PC-9 (cell line): Measurements from ENCODE around the gene CPS1. TPM values are rescaled to one million over a fixed set of nuclear protein-coding genes. Genes with fewer than 3 reads are reported as not detected.

Source experiments
- BruUV-seq: library from RNA; stranded (reverse); fragments of 400-500 nt; replicated peaks from 2 replicates; lab custom pipeline; 2021; lab: Mats Ljungman, UMichigan
- CTCF ChIA-PET: fragments of 300-600 bp; sonication (Branson Sonifier 250); formaldehyde crosslinking; loops from one replicate; lab custom pipeline; 2022; ENCODE audit warnings: antibody characterized with exemption; lab: Charles Lee
- POLR2A ChIA-PET: fragments of 300-600 bp; sonication (Branson Sonifier 250); formaldehyde crosslinking; loops from one replicate; lab custom pipeline; 2022; ENCODE audit warnings: antibody characterized with exemption; ENCODE audit not compliant: unreplicated experiment; lab: Charles Lee
- DNase-seq, 2 experiments: peaks; one replicate each; pipeline versions ENCODE4 v3.0.0 to v3.0.0-alpha.2; 2015 to 2022; ENCODE audit warnings: mixed read lengths in 1 of 2
- H2AFZ ChIP-seq: fragments of 200-600 bp; sonication (generic); 2 replicates; pipeline ENCODE4 v1.8.1; 2017; ENCODE audit warnings: antibody characterized with exemption
- H3F3A ChIP-seq: fragments of 200-600 bp; sonication (generic); 2 replicates; pipeline ENCODE4 v1.8.1; 2017; ENCODE audit warnings: antibody characterized with exemption, mild to moderate bottlenecking, low read depth; ENCODE audit not compliant: insufficient read depth
- H3K27ac ChIP-seq: fragments of 200-600 bp; sonication (generic); 2 replicates; pipeline ENCODE4 v1.6.1; 2016; ENCODE audit warnings: mixed run types
- H3K27me3 ChIP-seq: fragments of 200-600 bp; sonication (generic); 2 replicates; pipeline ENCODE4 v1.6.1; 2016; ENCODE audit warnings: low read depth, mixed run types; ENCODE audit not compliant: insufficient read depth
- H3K36me3 ChIP-seq: fragments of 200-600 bp; sonication (generic); 2 replicates; pipeline ENCODE4 v1.6.1; 2016; ENCODE audit warnings: low read depth, mixed run types
- H3K4me1 ChIP-seq: fragments of 200-600 bp; sonication (generic); replicated peaks from 2 replicates; pipeline ENCODE4 v1.6.1; 2016; ENCODE audit warnings: mixed run types; ENCODE audit not compliant: insufficient read depth
- H3K4me2 ChIP-seq: fragments of 200-600 bp; sonication (generic); 2 replicates; pipeline ENCODE4 v1.6.1; 2017; ENCODE audit warnings: mixed run types
- H3K4me3 ChIP-seq: fragments of 200-600 bp; sonication (generic); 2 replicates; pipeline ENCODE4 v1.6.1; 2016; ENCODE audit warnings: mixed run types
- H3K79me2 ChIP-seq: fragments of 200-600 bp; sonication (generic); 2 replicates; pipeline ENCODE4 v1.6.1; 2017; ENCODE audit warnings: low read depth, mixed run types
- H3K9me2 ChIP-seq: fragments of 200-600 bp; sonication (generic); 2 replicates; pipeline ENCODE4 v1.8.1; 2017; ENCODE audit warnings: mild to moderate bottlenecking; ENCODE audit not compliant: insufficient read depth
- H3K9me3 ChIP-seq: fragments of 200-600 bp; sonication (generic); 2 replicates; pipeline ENCODE4 v1.8.1; 2016; ENCODE audit warnings: low read depth; ENCODE audit not compliant: insufficient read depth
- H4K20me1 ChIP-seq: fragments of 200-600 bp; sonication (generic); 2 replicates; pipeline ENCODE4 v1.8.1; 2017; ENCODE audit not compliant: insufficient read depth
- EZH2 ChIP-seq: fragments of 200-600 bp; sonication (generic); IDR thresholded peaks from 2 replicates; pipeline ENCODE4 v1.8.0; 2017; ENCODE audit warnings: antibody characterized with exemption, low read depth
- intact Hi-C: fragments of 100-400 bp; cut with micrococcal nuclease; formaldehyde crosslinking; loops from one replicate; pipeline ENCODE4 v1.10.0; 2022; ENCODE audit not compliant: unreplicated experiment
- total RNA-seq: library from RNA; stranded (reverse); gene quantifications from 2 replicates; pipeline ENCODE4 v1.2.3, GENCODE V29; 2021
- TF ChIP-seq, protein P1 (sequence below): fragments of 200-600 bp; sonication (generic); conservative IDR thresholded peaks from 2 replicates; pipeline ENCODE4 v1.6.1; 2017; ENCODE audit warnings: mixed run types, antibody characterized with exemption, mild to moderate bottlenecking, moderate library complexity

Gene CPS1
- total RNA-seq, 1 experiment from 2014 or later: 27.5 TPM

DNA sequence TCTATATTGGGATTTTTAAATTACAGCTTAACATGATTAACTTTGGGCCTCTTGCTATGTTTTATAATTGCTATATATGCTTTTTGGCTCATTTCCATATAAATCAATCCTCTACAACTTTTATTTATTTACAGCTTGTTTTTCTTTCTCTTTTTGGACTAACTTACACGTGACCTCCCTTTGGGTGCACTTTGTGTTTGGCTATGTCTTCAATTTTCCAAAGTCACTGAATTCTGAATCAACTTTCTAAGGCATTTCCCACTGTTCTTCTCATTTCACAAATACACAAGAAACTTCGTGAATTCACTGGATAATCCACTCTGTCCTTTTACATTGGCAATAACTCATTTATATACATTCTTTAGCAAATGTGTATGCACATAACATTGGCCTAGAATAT lies 5.4 kb upstream of the CPS1 start:
- Histone ChIP-seq H3K27ac (no peak overlapping the region), H3K4me3 (no peak overlapping the region), H2AFZ (no peak overlapping the region), H3K4me2 (no peak overlapping the region), H3K27me3 (no peaks in the 10 kb centered on the region), H3F3A (no peaks in the 10 kb centered on the region), H3K36me3 (no peaks in the 10 kb centered on the region), H4K20me1 (no peaks in the 10 kb centered on the region), H3K79me2 (no peaks in the 10 kb centered on the region), H3K4me1 (no peaks in the 10 kb centered on the region), H3K9me2 (no peaks in the 10 kb centered on the region), H3K9me3 (no peaks in the 10 kb centered on the region)
- ChIA-PET CTCF (no interaction called here), POLR2A (no interaction called here)
- DNase-seq: no peak
- intact Hi-C loops: no loop called here
- no TSS peak for BruUV-seq
- TF ChIP-seq, protein P1, sequence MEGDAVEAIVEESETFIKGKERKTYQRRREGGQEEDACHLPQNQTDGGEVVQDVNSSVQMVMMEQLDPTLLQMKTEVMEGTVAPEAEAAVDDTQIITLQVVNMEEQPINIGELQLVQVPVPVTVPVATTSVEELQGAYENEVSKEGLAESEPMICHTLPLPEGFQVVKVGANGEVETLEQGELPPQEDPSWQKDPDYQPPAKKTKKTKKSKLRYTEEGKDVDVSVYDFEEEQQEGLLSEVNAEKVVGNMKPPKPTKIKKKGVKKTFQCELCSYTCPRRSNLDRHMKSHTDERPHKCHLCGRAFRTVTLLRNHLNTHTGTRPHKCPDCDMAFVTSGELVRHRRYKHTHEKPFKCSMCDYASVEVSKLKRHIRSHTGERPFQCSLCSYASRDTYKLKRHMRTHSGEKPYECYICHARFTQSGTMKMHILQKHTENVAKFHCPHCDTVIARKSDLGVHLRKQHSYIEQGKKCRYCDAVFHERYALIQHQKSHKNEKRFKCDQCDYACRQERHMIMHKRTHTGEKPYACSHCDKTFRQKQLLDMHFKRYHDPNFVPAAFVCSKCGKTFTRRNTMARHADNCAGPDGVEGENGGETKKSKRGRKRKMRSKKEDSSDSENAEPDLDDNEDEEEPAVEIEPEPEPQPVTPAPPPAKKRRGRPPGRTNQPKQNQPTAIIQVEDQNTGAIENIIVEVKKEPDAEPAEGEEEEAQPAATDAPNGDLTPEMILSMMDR: no peak
- no peak for TF ChIP-seq EZH2

DNA sequence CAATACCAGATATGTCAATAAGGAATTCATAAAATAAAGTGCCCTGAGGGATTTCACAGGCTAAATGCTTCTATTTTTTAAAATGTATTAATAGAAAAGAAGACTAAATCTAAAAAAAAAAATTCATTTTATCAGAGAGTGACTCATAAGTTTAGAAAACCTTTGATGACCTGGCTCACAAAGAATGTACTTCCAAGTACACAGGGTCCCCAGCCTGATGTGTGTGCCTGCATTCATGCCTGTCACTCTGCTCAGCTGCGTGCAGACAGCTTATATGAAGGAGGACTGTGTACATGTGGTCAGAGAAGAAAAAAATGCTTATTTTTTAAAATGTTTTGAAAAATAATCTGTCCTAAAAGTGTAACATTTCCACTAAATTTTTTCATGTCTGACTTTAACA lies 3.0 kb upstream of the CPS1 start:
- intact Hi-C loops: no loop called here
- Histone ChIP-seq H3K9me2 (no peaks in the 10 kb centered on the region), H3K79me2 (no peaks in the 10 kb centered on the region), H3K4me3 (no peak overlapping the region), H3K9me3 (no peaks in the 10 kb centered on the region), H4K20me1 (no peaks in the 10 kb centered on the region), H3K27me3 (no peaks in the 10 kb centered on the region), H3F3A (no peaks in the 10 kb centered on the region), H3K4me1 (no peaks in the 10 kb centered on the region), H3K4me2 (no peak overlapping the region), H3K27ac (no peak overlapping the region), H3K36me3 (no peaks in the 10 kb centered on the region), H2AFZ (no peak overlapping the region)
- no peak for TF ChIP-seq EZH2
- TF ChIP-seq, protein P1: no peak
- peak; percentile 15 to 40 for DNase-seq
- ChIA-PET CTCF (no interaction called here), POLR2A (no interaction called here)
- no TSS peak for BruUV-seq

DNA sequence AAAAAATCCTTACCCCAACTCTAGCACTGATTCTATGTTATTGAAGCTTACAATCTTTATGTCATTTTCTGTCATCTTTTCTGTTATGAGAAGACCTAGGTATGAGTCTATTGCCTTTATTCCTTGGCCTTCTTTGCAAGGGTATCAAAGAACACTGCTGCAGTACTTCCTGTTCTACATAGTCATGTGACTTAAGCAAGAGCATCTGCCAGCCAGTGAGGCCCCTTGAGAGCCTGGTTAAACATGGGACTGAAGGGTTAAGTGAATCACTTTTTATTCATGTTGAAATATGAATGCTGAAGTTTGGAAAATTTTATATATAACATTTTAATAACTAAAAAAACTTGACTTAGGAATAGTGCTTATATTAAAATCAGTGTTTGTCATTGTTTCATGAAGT lies 844 bp upstream of the CPS1 start:
- Histone ChIP-seq H3K4me2 (no peak overlapping the region), H3K4me3 (no peak overlapping the region), H3K27me3 (no peaks in the 10 kb centered on the region), H3K9me3 (no peaks in the 10 kb centered on the region), H3F3A (no peaks in the 10 kb centered on the region), H3K9me2 (no peaks in the 10 kb centered on the region), H3K27ac (no peak overlapping the region), H3K4me1 (no peaks in the 10 kb centered on the region), H4K20me1 (no peaks in the 10 kb centered on the region), H2AFZ (no peak overlapping the region), H3K36me3 (no peaks in the 10 kb centered on the region), H3K79me2 (no peaks in the 10 kb centered on the region)
- intact Hi-C loops: no loop called here
- no peak for DNase-seq
- BruUV-seq: no TSS peak
- ChIA-PET CTCF (no interaction called here), POLR2A (no interaction called here)
- TF ChIP-seq EZH2: no peak
- TF ChIP-seq, protein P1: no peak
